Endothelial cell of umbilical vein (primary cell): ENCODE measurements around the gene SAMD14. TPM values are rescaled to one million over a fixed set of nuclear protein-coding genes. Genes with fewer than 3 reads are reported as not detected.

Experiments used
- BruUV-seq: library from RNA; stranded (reverse); fragments of 400-500 nt; replicated peaks from 2 replicates; lab custom pipeline; 2021; lab: Mats Ljungman, UMichigan
- CTCF ChIA-PET: fragments of 300-600, 350-600 bp; sonication (Branson Sonifier 250); formaldehyde crosslinking; loops from one replicate; lab custom pipeline; 2021; ENCODE audit warnings: antibody characterized with exemption, inconsistent platforms; lab: Charles Lee
- POLR2A ChIA-PET: fragments of 300-600, 350-600 bp; sonication (Branson Sonifier 250); formaldehyde crosslinking; loops from one replicate; lab custom pipeline; 2021; ENCODE audit warnings: antibody characterized with exemption, inconsistent platforms; lab: Charles Lee
- DNase-seq: peaks from one replicate; pipeline ENCODE4 v3.0.0-alpha.2; 2011; ENCODE audit warnings: low read depth, low spot score
- FAIRE-seq: peaks from 2 replicates; lab custom pipeline; 2011; peaks lifted over from hg19 to GRCh38; lab: Jason Lieb, UNC
- H2AFZ ChIP-seq: 2 replicates; pipeline ENCODE4 v1.6.0; 2012; ENCODE audit warnings: low read depth, low read length, control low read depth, inconsistent platforms
- H3K27ac ChIP-seq: 2 replicates; pipeline ENCODE4 v1.5.1; 2011; ENCODE audit warnings: low read depth, mild to moderate bottlenecking, control low read depth, low read length, moderate library complexity; ENCODE audit not compliant: insufficient read depth
- H3K27me3 ChIP-seq, 2 experiments: 2 replicates each; pipeline versions ENCODE4 v1.6.0 to v1.6.1; 2011; ENCODE audit warnings: low read length in 2 of 2, mixed read lengths in 1 of 2; ENCODE audit not compliant: control insufficient read depth in 2 of 2, insufficient read depth in 2 of 2
- H3K36me3 ChIP-seq, 2 experiments: 2 replicates in 1 of 2; 3 replicates in 1 of 2; pipeline ENCODE4 v1.5.1; 2011; ENCODE audit warnings: low read length in 2 of 2, mild to moderate bottlenecking in 1 of 2, moderate library complexity in 1 of 2; ENCODE audit not compliant: control insufficient read depth in 2 of 2, insufficient read depth in 2 of 2; ENCODE audit errors: extremely low read depth in 1 of 2
- H3K4me1 ChIP-seq: 3 replicates; pipeline ENCODE4 v1.5.1; 2011; ENCODE audit warnings: mild to moderate bottlenecking, low read length; ENCODE audit not compliant: control insufficient read depth, insufficient read depth; ENCODE audit errors: extremely low read depth
- H3K4me2 ChIP-seq: 2 replicates; pipeline ENCODE4 v1.6.1; 2011; ENCODE audit warnings: low read length, control low read depth, mixed read lengths; ENCODE audit not compliant: insufficient read depth
- H3K4me3 ChIP-seq, 3 experiments: fragments of 200-600 bp in 1 of 3; sonication (generic), shearing (Covaris generic) in 1 of 3; replicated peaks in 1 of 3; 2 replicates each; pipeline ENCODE4 v1.5.1; 2011 to 2016; ENCODE audit warnings: control low read depth in 3 of 3, low read length in 3 of 3, mild to moderate bottlenecking in 2 of 3, inconsistent platforms in 1 of 3, low read depth in 1 of 3, moderate library complexity in 1 of 3; ENCODE audit not compliant: insufficient read depth in 1 of 3
- H3K79me2 ChIP-seq: 2 replicates; pipeline ENCODE4 v1.6.0; 2012; ENCODE audit warnings: low read length, inconsistent platforms; ENCODE audit not compliant: control insufficient read depth, insufficient read depth
- H3K9ac ChIP-seq: replicated peaks from 2 replicates; pipeline ENCODE3; 2011; ENCODE audit warnings: low read length, control low read depth; ENCODE audit not compliant: insufficient read depth; ENCODE audit errors: extremely low read depth
- H3K9me1 ChIP-seq: replicated peaks from 3 replicates; pipeline ENCODE4 v1.6.0; 2011; ENCODE audit warnings: mild to moderate bottlenecking, low read length; ENCODE audit not compliant: control insufficient read depth, insufficient read depth; ENCODE audit errors: extremely low read depth
- H3K9me3 ChIP-seq: replicated peaks from 2 replicates; pipeline ENCODE4 v1.5.1; 2012; ENCODE audit warnings: low read length, inconsistent platforms; ENCODE audit not compliant: control insufficient read depth, insufficient read depth
- H4K20me1 ChIP-seq: replicated peaks from 2 replicates; pipeline ENCODE3; 2011; ENCODE audit warnings: mild to moderate bottlenecking, low read length; ENCODE audit not compliant: control insufficient read depth, insufficient read depth; ENCODE audit errors: extremely low read depth
- EZH2 ChIP-seq: IDR thresholded peaks from 2 replicates; pipeline ENCODE4 v1.6.1; 2012; ENCODE audit warnings: borderline replicate concordance, low read depth, mild to moderate bottlenecking, moderate library complexity, low read length, inconsistent platforms; ENCODE audit not compliant: severe bottlenecking
- FOS ChIP-seq: IDR thresholded peaks from 2 replicates; pipeline ENCODE4 v1.6.1; 2011; ENCODE audit warnings: mild to moderate bottlenecking, low read length, moderate library complexity, borderline replicate concordance; ENCODE audit not compliant: insufficient read depth
- GATA2 ChIP-seq: IDR thresholded peaks from 2 replicates; pipeline ENCODE4 v1.7.0; 2011; ENCODE audit warnings: low read depth, mild to moderate bottlenecking, moderate library complexity, mixed read lengths, low read length; ENCODE audit not compliant: insufficient read length, insufficient read depth
- JUN ChIP-seq: IDR thresholded peaks from 2 replicates; pipeline ENCODE4 v1.6.1; 2011; ENCODE audit warnings: borderline replicate concordance, low read depth; ENCODE audit not compliant: insufficient read length, insufficient read depth
- MYC ChIP-seq: IDR thresholded peaks from one replicate; pipeline ENCODE4 v1.6.1; 2011; ENCODE audit warnings: mild to moderate bottlenecking, low read depth, low read length
- POLR2A ChIP-seq: IDR thresholded peaks from 2 replicates; pipeline ENCODE4 v1.6.1; 2012; ENCODE audit warnings: low read depth, mild to moderate bottlenecking, control low read depth, low read length
- POLR2AphosphoS5 ChIP-seq: IDR thresholded peaks from 2 replicates; pipeline ENCODE4 v1.6.1; 2012; ENCODE audit warnings: low read depth, mild to moderate bottlenecking, control low read depth, low read length, moderate library complexity; ENCODE audit not compliant: insufficient read depth
- dilution Hi-C: fragments of 300-500 bp; cut with MboI; formaldehyde crosslinking; loops from one replicate; pipeline ENCODE4 v1.15.0; 2019; ENCODE audit warnings: low sequenced_read_pairs; ENCODE audit not compliant: extremely low pct_ligation_motif_present
- intact Hi-C: fragments of 100-400 bp; cut with micrococcal nuclease; formaldehyde crosslinking; loops from one replicate; pipeline ENCODE4 v1.10.0; 2022
- polyA plus RNA-seq, 4 experiments: library from polyadenylated mRNA; depleted of rRNA in 3 of 4; stranded (reverse) in 3 of 4; unstranded in 1 of 4; fragments of >200 nt; gene quantifications; 2 replicates each; pipeline versions ENCODE4 v1.2.1 to v1.2.3, GENCODE V29; 2011 to 2012; ENCODE audit warnings: missing spikeins in 1 of 4
- total RNA-seq: library from RNA; stranded (reverse); gene quantifications from 2 replicates; pipeline ENCODE4 v1.2.3, GENCODE V29; 2021
- TF ChIP-seq, protein P1 (sequence below): IDR thresholded peaks from 2 replicates; pipeline ENCODE4 v1.6.1; 2011; ENCODE audit not compliant: insufficient read depth, insufficient read length
- TF ChIP-seq, protein P2 (sequence below), 2 donors: IDR thresholded peaks; 1 replicate in 1 of 2; 2 replicates in 1 of 2; pipeline ENCODE4 v1.5.1; 2011; ENCODE audit warnings: low read length in 2 of 2, mild to moderate bottlenecking in 2 of 2, moderate library complexity in 2 of 2, control low read depth in 1 of 2, inconsistent platforms in 1 of 2, low read depth in 1 of 2; ENCODE audit not compliant: insufficient read depth in 1 of 2; ENCODE audit errors: extremely low read depth in 1 of 2

SAMD14 gene
- total and polyA plus RNA-seq, 2 donors (not counting 3 experiments of a cell fraction or from before 2014, with no cell fraction given), result 6.8 to 15.6 TPM

DNA sequence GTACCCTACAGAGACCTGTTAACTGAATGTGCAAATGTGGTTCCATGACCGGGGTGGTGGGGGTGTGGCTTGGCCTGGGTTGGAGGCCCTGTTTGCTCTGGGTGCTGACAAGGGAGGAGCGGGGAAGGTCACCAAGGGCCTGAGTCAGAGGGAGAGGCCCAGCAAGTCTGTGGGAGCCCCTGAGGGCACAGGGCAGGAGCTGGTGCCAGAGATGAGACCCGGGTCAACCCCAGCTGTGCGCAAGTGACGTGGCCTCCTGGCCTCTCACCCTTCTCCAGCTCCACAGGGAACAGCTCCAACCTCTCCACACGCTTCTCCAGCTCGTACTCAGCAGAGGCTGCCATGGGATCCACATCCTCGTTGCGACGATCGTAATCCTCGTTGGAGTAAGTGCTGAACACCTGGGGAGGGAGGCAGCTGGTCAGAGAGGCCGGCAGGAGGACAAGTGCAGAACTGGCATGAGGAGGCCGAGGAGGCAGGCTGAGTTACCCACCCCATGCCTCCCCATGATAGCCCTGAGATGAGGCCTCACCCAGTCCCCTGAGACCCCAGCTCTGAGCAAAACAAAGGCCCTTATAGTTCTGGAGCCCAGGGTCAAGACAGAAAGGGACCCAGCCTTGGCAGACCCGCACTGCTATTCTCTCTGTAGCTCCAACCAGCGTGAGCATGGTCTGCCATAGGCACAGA, 15.0 kb upstream of the SAMD14 start:
- no peak for DNase-seq
- no peaks in the 10 kb centered on the region for H3K9me3 ChIP-seq
- dilution Hi-C loops, result no loop called here
- H3K4me3 ChIP-seq, result no peak overlapping the region
- H3K27ac ChIP-seq, result no peak overlapping the region
- H3K79me2 ChIP-seq, result peaks cover 76% of the 10 kb centered on the region
- CTCF ChIA-PET, result interaction anchor here (1.5 kb wide), 1 partner anchor 13 kb away, joined by 5 read pairs; no protein-coding TSS in a partner anchor
- H2AFZ ChIP-seq, result no peak overlapping the region
- H3K36me3 ChIP-seq, result peaks cover 0 to 32% of the 10 kb centered on the region in 2 experiments
- H4K20me1 ChIP-seq, result no peaks in the 10 kb centered on the region
- H3K4me2 ChIP-seq, result no peak overlapping the region
- POLR2A ChIA-PET, result no interaction called here
- intact Hi-C loops, result no loop called here
- BruUV-seq, result no TSS peak
- FAIRE-seq, result no peak
- H3K4me1 ChIP-seq, result peaks cover 48% of the 10 kb centered on the region
- no peak overlapping the region for H3K9ac ChIP-seq
- H3K27me3 ChIP-seq, result no peaks in the 10 kb centered on the region
- no peaks in the 10 kb centered on the region for H3K9me1 ChIP-seq
- TF ChIP-seq, protein P1, sequence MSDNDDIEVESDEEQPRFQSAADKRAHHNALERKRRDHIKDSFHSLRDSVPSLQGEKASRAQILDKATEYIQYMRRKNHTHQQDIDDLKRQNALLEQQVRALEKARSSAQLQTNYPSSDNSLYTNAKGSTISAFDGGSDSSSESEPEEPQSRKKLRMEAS, result no peak
- TF ChIP-seq GATA2 (no peak), FOS (no peak), EZH2 (no peak), MYC (no peak), POLR2AphosphoS5 (no peak), POLR2A (no peak), JUN (no peak)
- TF ChIP-seq, protein P2, sequence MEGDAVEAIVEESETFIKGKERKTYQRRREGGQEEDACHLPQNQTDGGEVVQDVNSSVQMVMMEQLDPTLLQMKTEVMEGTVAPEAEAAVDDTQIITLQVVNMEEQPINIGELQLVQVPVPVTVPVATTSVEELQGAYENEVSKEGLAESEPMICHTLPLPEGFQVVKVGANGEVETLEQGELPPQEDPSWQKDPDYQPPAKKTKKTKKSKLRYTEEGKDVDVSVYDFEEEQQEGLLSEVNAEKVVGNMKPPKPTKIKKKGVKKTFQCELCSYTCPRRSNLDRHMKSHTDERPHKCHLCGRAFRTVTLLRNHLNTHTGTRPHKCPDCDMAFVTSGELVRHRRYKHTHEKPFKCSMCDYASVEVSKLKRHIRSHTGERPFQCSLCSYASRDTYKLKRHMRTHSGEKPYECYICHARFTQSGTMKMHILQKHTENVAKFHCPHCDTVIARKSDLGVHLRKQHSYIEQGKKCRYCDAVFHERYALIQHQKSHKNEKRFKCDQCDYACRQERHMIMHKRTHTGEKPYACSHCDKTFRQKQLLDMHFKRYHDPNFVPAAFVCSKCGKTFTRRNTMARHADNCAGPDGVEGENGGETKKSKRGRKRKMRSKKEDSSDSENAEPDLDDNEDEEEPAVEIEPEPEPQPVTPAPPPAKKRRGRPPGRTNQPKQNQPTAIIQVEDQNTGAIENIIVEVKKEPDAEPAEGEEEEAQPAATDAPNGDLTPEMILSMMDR (IDR thresholded peaks at IDR 0.05; ENCODE audit: extremely low read depth in 1 of 2, insufficient read depth in 1 of 2, low read depth in 1 of 2, low read length in 2 of 2), result no peak
